Fibroblast of the aortic adventitia (primary cell): ENCODE measurements around the gene ZC3H15. TPM values are rescaled to one million over a fixed set of nuclear protein-coding genes. Genes with fewer than 3 reads are reported as not detected.
A peak's percentile ranks its signal among the peaks of the same experiment; 100 is the strongest.

ENCODE experiments used
- DNase-seq: peaks from one replicate; pipeline ENCODE4 v3.0.0-alpha.2; 2010; ENCODE audit warnings: low read depth
- H3K4me3 ChIP-seq: 2 replicates; pipeline ENCODE4 v1.5.1; 2011; ENCODE audit warnings: low read depth, mild to moderate bottlenecking, control low read depth, low read length, moderate library complexity
- CTCF ChIP-seq: IDR thresholded peaks from 2 replicates; pipeline ENCODE4 v1.5.1; 2011; ENCODE audit warnings: mild to moderate bottlenecking, low read length, control low read depth, inconsistent platforms; ENCODE audit not compliant: insufficient read depth
- total RNA-seq: library from RNA; depleted of rRNA; stranded (reverse); fragments of >200 nt; gene quantifications from 2 replicates; pipeline ENCODE4 v1.2.3, GENCODE V29; 2012; ENCODE audit warnings: low replicate concordance

Gene ZC3H15
- total RNA-seq, 1 donor = 73.0 TPM

- DNase-seq = no peak
- no peak overlapping the region for H3K4me3 ChIP-seq
- TF ChIP-seq CTCF = no peak
Observed at GRCh38 chr2:186530314-186530713, 44.3 kb downstream of the ZC3H15 start.

GRCh38 chr2:186531257-186531775 lies 45.3 kb downstream of the ZC3H15 start:
- DNase-seq = peak; percentile 43
- no peak overlapping the region for H3K4me3 ChIP-seq
- no peak for TF ChIP-seq CTCF

GRCh38 chr2:186532891-186533290 lies 46.8 kb downstream of the ZC3H15 start:
- no peak for TF ChIP-seq CTCF
- DNase-seq = peak; percentile 89
- no peak overlapping the region for H3K4me3 ChIP-seq

- no peak for DNase-seq
- no peak overlapping the region for H3K4me3 ChIP-seq
- no peak for TF ChIP-seq CTCF
Observed at GRCh38 chr2:186533717-186534116, 47.7 kb downstream of the ZC3H15 start.

GRCh38 chr2:186534406-186534805 lies 48.3 kb downstream of the ZC3H15 start:
- no peak for TF ChIP-seq CTCF
- no peak overlapping the region for H3K4me3 ChIP-seq
- no peak for DNase-seq

GRCh38 chr2:186535861-186536260 lies 49.8 kb downstream of the ZC3H15 start:
- TF ChIP-seq CTCF = no peak
- H3K4me3 ChIP-seq = no peak overlapping the region
- DNase-seq = no peak

- TF ChIP-seq CTCF = no peak
- no peak for DNase-seq
- no peak overlapping the region for H3K4me3 ChIP-seq
Observed at GRCh38 chr2:186537019-186537418, 51.0 kb downstream of the ZC3H15 start.
